Body of pancreas (tissue), 4 donors: Measurements from ENCODE around the gene CUL4A.

Experiments
- CTCF ChIP-seq, 7 experiments: fragments of 450-650 bp in 4 of 7; fragments of 200-600 bp in 3 of 7; sonication (generic) in 3 of 7; IDR thresholded peaks; one replicate each; pipeline ENCODE4 v1.5.1; 2016 to 2019; ENCODE audit warnings: antibody characterized with exemption in 7 of 7
- POLR2A ChIP-seq, 3 donors: fragments of 450-650 bp; IDR thresholded peaks; one replicate each; pipeline ENCODE4 v1.6.1; 2016; ENCODE audit warnings: antibody characterized with exemption in 3 of 3, mild to moderate bottlenecking in 2 of 3

- TF ChIP-seq CTCF (IDR thresholded peaks at IDR 0.05) (no peak), POLR2A (IDR thresholded peaks at IDR 0.05) (no peak)
Measured at GRCh38 chr13:113204378-113204734, 5.1 kb upstream of the CUL4A start.
